ENCODE measurements around the gene HSPA5.

HSPA5 gene

DNA sequence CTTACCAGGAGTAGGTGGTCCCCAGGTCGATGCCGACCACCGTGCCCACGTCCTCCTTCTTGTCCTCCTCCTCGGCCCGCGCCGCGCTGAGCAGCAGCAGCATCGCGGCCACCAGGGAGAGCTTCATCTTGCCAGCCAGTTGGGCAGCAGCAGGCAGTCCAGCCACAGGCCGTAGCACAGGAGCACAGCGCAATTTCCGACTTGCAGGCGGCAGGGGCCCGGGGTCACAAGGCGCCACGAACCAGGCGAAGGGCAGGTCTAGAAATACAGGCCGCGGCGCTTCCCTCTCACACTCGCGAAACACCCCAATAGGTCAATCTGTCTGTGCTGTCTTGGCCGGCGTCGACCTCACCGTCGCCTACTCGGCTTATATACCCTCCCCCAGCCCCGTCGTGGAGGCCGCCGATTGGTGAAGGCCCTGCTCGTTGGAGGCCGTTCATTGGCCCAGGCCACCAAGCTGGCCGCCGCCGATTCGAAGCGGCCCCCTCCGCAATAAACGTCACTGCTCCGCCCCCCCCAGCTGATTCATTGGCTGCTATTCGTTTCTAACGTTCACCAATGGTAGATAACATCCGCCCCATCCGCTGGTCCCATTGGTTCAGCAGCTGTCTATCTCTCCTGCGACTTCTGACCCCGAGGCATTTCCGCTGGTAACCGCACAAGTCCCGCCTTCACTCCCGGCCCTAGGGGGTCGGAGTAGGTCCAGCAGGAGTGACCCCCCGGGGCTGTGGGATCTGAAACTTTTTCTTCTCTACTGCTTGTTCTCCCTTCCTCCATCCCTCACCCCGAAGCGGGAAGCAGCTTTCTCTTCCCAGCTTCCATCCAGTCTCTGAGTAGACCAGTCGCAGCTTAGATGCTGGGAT is at the start of gene HSPA5 (continued):
- TF ChIP-seq ZNF16 (tag by site-specific recombination; IDR thresholded peaks at IDR 0.05; ENCODE audit: low read depth) (no peak), ZNF24 (tag by site-specific recombination; IDR thresholded peaks at IDR 0.05) (no peak), ZNF211 (tag by site-specific recombination; IDR thresholded peaks at IDR 0.05; ENCODE audit: low read depth) (no peak), ZNF10 (tag by site-specific recombination; IDR thresholded peaks at IDR 0.05) (0 out of 2 replicates have a peak, but pooled peaks have one; percentile 11), SETDB1 (IDR thresholded peaks at IDR 0.05; ENCODE audit: insufficient read length, low read length) (no peak), ZFHX2 (tag by site-specific recombination; conservative IDR thresholded peaks at IDR 0.05) (peak; percentile 18; the same call in 1 of the 2 replicates), ZNF175 (tag by site-specific recombination; IDR thresholded peaks at IDR 0.05) (no peak), GFI1B (tag by site-specific recombination; IDR thresholded peaks at IDR 0.05) (no peak), ZBTB48 (tag by site-specific recombination; IDR thresholded peaks at IDR 0.05) (peak; percentile 52; the same call in 1 of the 2 replicates), BCL11B (tag by site-specific recombination; IDR thresholded peaks at IDR 0.05; ENCODE audit: low read depth) (peak; percentile 79), ZNF610 (tag by site-specific recombination; IDR thresholded peaks at IDR 0.05; ENCODE audit: borderline replicate concordance) (no peak), ZNF530 (tag by site-specific recombination; IDR thresholded peaks at IDR 0.05; ENCODE audit: low read depth) (no peak), SP2 (tag by site-specific recombination; IDR thresholded peaks at IDR 0.05) (peak; percentile 98), ZNF221 (tag by site-specific recombination; IDR thresholded peaks at IDR 0.05; ENCODE audit: borderline replicate concordance) (no peak), ZNF501 (tag by site-specific recombination; IDR thresholded peaks at IDR 0.05) (peak; percentile 60; the same call in 1 of the 2 replicates), ZNF37A (tag by site-specific recombination; IDR thresholded peaks at IDR 0.05) (no peak), ZNF416 (tag by site-specific recombination; IDR thresholded peaks at IDR 0.05) (no peak), MEIS1 (CRISPR knock-in tag; IDR thresholded peaks at IDR 0.05; ENCODE audit: borderline replicate concordance) (no peak), ZBTB8A (tag by site-specific recombination; IDR thresholded peaks at IDR 0.05) (no peak), ZNF140 (tag by site-specific recombination; IDR thresholded peaks at IDR 0.05) (no peak), ZNF184 (tag by site-specific recombination; IDR thresholded peaks at IDR 0.05) (no peak), ZNF792 (tag by site-specific recombination; IDR thresholded peaks at IDR 0.05) (0 out of 2 replicates have a peak, but pooled peaks have one; percentile 21)
- TF ChIP-seq, protein P1, sequence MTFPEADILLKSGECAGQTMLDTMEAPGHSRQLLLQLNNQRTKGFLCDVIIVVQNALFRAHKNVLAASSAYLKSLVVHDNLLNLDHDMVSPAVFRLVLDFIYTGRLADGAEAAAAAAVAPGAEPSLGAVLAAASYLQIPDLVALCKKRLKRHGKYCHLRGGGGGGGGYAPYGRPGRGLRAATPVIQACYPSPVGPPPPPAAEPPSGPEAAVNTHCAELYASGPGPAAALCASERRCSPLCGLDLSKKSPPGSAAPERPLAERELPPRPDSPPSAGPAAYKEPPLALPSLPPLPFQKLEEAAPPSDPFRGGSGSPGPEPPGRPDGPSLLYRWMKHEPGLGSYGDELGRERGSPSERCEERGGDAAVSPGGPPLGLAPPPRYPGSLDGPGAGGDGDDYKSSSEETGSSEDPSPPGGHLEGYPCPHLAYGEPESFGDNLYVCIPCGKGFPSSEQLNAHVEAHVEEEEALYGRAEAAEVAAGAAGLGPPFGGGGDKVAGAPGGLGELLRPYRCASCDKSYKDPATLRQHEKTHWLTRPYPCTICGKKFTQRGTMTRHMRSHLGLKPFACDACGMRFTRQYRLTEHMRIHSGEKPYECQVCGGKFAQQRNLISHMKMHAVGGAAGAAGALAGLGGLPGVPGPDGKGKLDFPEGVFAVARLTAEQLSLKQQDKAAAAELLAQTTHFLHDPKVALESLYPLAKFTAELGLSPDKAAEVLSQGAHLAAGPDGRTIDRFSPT (tag by site-specific recombination; IDR thresholded peaks at IDR 0.05) = peak; percentile 66; the same call in 1 of the 2 replicates
- TF ChIP-seq, protein P2, sequence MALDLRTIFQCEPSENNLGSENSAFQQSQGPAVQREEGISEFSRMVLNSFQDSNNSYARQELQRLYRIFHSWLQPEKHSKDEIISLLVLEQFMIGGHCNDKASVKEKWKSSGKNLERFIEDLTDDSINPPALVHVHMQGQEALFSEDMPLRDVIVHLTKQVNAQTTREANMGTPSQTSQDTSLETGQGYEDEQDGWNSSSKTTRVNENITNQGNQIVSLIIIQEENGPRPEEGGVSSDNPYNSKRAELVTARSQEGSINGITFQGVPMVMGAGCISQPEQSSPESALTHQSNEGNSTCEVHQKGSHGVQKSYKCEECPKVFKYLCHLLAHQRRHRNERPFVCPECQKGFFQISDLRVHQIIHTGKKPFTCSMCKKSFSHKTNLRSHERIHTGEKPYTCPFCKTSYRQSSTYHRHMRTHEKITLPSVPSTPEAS (tag by site-specific recombination; IDR thresholded peaks at IDR 0.05) = no peak
- TF ChIP-seq, protein P3, sequence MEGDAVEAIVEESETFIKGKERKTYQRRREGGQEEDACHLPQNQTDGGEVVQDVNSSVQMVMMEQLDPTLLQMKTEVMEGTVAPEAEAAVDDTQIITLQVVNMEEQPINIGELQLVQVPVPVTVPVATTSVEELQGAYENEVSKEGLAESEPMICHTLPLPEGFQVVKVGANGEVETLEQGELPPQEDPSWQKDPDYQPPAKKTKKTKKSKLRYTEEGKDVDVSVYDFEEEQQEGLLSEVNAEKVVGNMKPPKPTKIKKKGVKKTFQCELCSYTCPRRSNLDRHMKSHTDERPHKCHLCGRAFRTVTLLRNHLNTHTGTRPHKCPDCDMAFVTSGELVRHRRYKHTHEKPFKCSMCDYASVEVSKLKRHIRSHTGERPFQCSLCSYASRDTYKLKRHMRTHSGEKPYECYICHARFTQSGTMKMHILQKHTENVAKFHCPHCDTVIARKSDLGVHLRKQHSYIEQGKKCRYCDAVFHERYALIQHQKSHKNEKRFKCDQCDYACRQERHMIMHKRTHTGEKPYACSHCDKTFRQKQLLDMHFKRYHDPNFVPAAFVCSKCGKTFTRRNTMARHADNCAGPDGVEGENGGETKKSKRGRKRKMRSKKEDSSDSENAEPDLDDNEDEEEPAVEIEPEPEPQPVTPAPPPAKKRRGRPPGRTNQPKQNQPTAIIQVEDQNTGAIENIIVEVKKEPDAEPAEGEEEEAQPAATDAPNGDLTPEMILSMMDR (tag by site-specific recombination; IDR thresholded peaks at IDR 0.05) = peak; percentile 74; the same call in 1 of the 2 replicates
- TF ChIP-seq, protein P4, sequence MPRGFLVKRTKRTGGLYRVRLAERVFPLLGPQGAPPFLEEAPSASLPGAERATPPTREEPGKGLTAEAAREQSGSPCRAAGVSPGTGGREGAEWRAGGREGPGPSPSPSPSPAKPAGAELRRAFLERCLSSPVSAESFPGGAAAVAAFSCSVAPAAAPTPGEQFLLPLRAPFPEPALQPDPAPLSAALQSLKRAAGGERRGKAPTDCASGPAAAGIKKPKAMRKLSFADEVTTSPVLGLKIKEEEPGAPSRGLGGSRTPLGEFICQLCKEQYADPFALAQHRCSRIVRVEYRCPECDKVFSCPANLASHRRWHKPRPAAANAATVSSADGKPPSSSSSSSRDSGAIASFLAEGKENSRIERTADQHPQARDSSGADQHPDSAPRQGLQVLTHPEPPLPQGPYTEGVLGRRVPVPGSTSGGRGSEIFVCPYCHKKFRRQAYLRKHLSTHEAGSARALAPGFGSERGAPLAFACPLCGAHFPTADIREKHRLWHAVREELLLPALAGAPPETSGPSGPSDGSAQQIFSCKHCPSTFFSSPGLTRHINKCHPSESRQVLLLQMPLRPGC (tag by site-specific recombination; IDR thresholded peaks at IDR 0.05) = no peak
- TF ChIP-seq, protein P5, sequence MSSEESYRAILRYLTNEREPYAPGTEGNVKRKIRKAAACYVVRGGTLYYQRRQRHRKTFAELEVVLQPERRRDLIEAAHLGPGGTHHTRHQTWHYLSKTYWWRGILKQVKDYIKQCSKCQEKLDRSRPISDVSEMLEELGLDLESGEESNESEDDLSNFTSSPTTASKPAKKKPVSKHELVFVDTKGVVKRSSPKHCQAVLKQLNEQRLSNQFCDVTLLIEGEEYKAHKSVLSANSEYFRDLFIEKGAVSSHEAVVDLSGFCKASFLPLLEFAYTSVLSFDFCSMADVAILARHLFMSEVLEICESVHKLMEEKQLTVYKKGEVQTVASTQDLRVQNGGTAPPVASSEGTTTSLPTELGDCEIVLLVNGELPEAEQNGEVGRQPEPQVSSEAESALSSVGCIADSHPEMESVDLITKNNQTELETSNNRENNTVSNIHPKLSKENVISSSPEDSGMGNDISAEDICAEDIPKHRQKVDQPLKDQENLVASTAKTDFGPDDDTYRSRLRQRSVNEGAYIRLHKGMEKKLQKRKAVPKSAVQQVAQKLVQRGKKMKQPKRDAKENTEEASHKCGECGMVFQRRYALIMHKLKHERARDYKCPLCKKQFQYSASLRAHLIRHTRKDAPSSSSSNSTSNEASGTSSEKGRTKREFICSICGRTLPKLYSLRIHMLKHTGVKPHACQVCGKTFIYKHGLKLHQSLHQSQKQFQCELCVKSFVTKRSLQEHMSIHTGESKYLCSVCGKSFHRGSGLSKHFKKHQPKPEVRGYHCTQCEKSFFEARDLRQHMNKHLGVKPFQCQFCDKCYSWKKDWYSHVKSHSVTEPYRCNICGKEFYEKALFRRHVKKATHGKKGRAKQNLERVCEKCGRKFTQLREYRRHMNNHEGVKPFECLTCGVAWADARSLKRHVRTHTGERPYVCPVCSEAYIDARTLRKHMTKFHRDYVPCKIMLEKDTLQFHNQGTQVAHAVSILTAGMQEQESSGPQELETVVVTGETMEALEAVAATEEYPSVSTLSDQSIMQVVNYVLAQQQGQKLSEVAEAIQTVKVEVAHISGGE (tag by site-specific recombination; conservative IDR thresholded peaks at IDR 0.05; ENCODE audit: low read depth) = 0 out of 2 replicates have a peak, but pooled peaks have one; percentile 21
- TF ChIP-seq, protein P6, sequence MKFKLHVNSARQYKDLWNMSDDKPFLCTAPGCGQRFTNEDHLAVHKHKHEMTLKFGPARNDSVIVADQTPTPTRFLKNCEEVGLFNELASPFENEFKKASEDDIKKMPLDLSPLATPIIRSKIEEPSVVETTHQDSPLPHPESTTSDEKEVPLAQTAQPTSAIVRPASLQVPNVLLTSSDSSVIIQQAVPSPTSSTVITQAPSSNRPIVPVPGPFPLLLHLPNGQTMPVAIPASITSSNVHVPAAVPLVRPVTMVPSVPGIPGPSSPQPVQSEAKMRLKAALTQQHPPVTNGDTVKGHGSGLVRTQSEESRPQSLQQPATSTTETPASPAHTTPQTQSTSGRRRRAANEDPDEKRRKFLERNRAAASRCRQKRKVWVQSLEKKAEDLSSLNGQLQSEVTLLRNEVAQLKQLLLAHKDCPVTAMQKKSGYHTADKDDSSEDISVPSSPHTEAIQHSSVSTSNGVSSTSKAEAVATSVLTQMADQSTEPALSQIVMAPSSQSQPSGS (tag by site-specific recombination; IDR thresholded peaks at IDR 0.05; ENCODE audit: low read depth) = no peak

All from HEK293 (cell line).